Caco-2 (cell line): ENCODE measurements around the gene PMEPA1. TPM values are rescaled to one million over a fixed set of nuclear protein-coding genes. Genes with fewer than 3 reads are reported as not detected.

Source experiments
- BruUV-seq: library from RNA; stranded (reverse); fragments of 400-500 nt; replicated peaks from 2 replicates; lab custom pipeline; 2021; lab: Mats Ljungman, UMichigan
- CTCF ChIA-PET: fragments of 300-600 bp; sonication (Branson Sonifier 250); formaldehyde crosslinking; loops from one replicate; lab custom pipeline; 2022; ENCODE audit warnings: antibody characterized with exemption; lab: Charles Lee
- POLR2A ChIA-PET: fragments of 300-600 bp; sonication (Branson Sonifier 250); formaldehyde crosslinking; loops from one replicate; lab custom pipeline; 2022; ENCODE audit warnings: antibody characterized with exemption; lab: Charles Lee
- DNase-seq, 2 experiments: peaks; one replicate each; pipeline versions ENCODE4 v3.0.0 to v3.0.0-alpha.2; 2020 to 2022
- H3K27me3 ChIP-seq: replicated peaks from 2 replicates; pipeline ENCODE4 v1.6.0; 2011; ENCODE audit warnings: low read length; ENCODE audit not compliant: control insufficient read depth, insufficient read depth
- H3K36me3 ChIP-seq: 2 replicates; pipeline ENCODE4 v1.5.1; 2011; ENCODE audit warnings: low read length; ENCODE audit not compliant: control insufficient read depth, insufficient read depth
- H3K4me1 ChIP-seq: fragments of 250-450 bp; sonication (Bioruptor Pico); 2 replicates; pipeline ENCODE4 v1.5.1; 2020; ENCODE audit warnings: mild to moderate bottlenecking
- H3K4me3 ChIP-seq: 2 replicates; pipeline ENCODE4 v1.5.1; 2011; ENCODE audit warnings: low read depth, mild to moderate bottlenecking, control low read depth, low read length
- H3K9me3 ChIP-seq: fragments of 250-450 bp; sonication (Bioruptor Pico); 2 replicates; pipeline ENCODE4 v1.5.1; 2020; ENCODE audit warnings: mild to moderate bottlenecking, moderate library complexity
- H3K27ac Mint-ChIP-seq: one replicate; pipeline ENCODE4 v1.8.0; 2022; ENCODE audit warnings: mixed read lengths; ENCODE audit not compliant: unreplicated experiment
- H3K27me3 Mint-ChIP-seq: one replicate; pipeline ENCODE4 v1.8.0; 2022; ENCODE audit warnings: mixed read lengths; ENCODE audit not compliant: insufficient read depth, unreplicated experiment
- H3K36me3 Mint-ChIP-seq: one replicate; pipeline ENCODE4 v1.8.0; 2022; ENCODE audit warnings: mild to moderate bottlenecking, mixed read lengths; ENCODE audit not compliant: insufficient read depth, unreplicated experiment
- H3K4me1 Mint-ChIP-seq: one replicate; pipeline ENCODE4 v1.8.0; 2022; ENCODE audit warnings: low read depth, mixed read lengths; ENCODE audit not compliant: unreplicated experiment
- H3K4me3 Mint-ChIP-seq: one replicate; pipeline ENCODE4 v1.8.0; 2022; ENCODE audit warnings: mild to moderate bottlenecking, moderate library complexity, mixed read lengths; ENCODE audit not compliant: unreplicated experiment
- H3K9me3 Mint-ChIP-seq: one replicate; pipeline ENCODE4 v1.8.0; 2022; ENCODE audit warnings: mixed read lengths; ENCODE audit not compliant: unreplicated experiment
- CTCF ChIP-seq, 2 experiments: fragments of 200-600 bp in 1 of 2; IDR thresholded peaks; 1 replicate in 1 of 2; 2 replicates in 1 of 2; pipeline versions ENCODE4 v1.5.1 to v1.8.0; 2011 to 2022; ENCODE audit warnings: antibody characterized with exemption in 1 of 2, control low read depth in 1 of 2, inconsistent platforms in 1 of 2, low read depth in 1 of 2, low read length in 1 of 2, mild to moderate bottlenecking in 1 of 2, moderate library complexity in 1 of 2; ENCODE audit not compliant: insufficient read depth in 1 of 2, severe bottlenecking in 1 of 2, unreplicated experiment in 1 of 2
- intact Hi-C: fragments of 100-400 bp; cut with micrococcal nuclease; formaldehyde crosslinking; loops from one replicate; pipeline ENCODE4 v1.10.0; 2022; ENCODE audit not compliant: unreplicated experiment
- total RNA-seq: library from RNA; stranded (reverse); gene quantifications from 2 replicates; pipeline ENCODE4 v1.2.3, GENCODE V29; 2022

The PMEPA1 gene
- total RNA-seq, 1 experiment from 2014 or later = 3.3 TPM

- H3K9me3 ChIP-seq = no peaks in the 10 kb centered on the region
- TF ChIP-seq CTCF (IDR thresholded peaks at IDR 0.05; ENCODE audit: insufficient read depth in 1 of 2, low read depth in 1 of 2, low read length in 1 of 2, severe bottlenecking in 1 of 2, unreplicated experiment in 1 of 2) = no peak
- POLR2A ChIA-PET = no interaction called here
- Mint-ChIP-seq H3K27me3 (peaks cover 28% of the 10 kb centered on the region), H3K36me3 (no peaks in the 10 kb centered on the region), H3K4me1 (no peaks in the 10 kb centered on the region), H3K27ac (no peak overlapping the region), H3K9me3 (no peaks in the 10 kb centered on the region), H3K4me3 (no peak overlapping the region)
- H3K36me3 ChIP-seq = no peaks in the 10 kb centered on the region
- peak in 1 of 2 experiments; percentile 34 for DNase-seq
- no peaks in the 10 kb centered on the region for H3K4me1 ChIP-seq
- H3K4me3 ChIP-seq = no peak overlapping the region
- CTCF ChIA-PET = no interaction called here
- intact Hi-C loops = no loop called here
- BruUV-seq = no TSS peak
- no peaks in the 10 kb centered on the region; the same call in 1 of the 2 replicates for H3K27me3 ChIP-seq
Measured at GRCh38 chr20:57614490-57615444, 95.0 kb downstream of the PMEPA1 start.

- peaks cover 27% of the 10 kb centered on the region for H3K27me3 Mint-ChIP-seq
- H3K4me3 Mint-ChIP-seq = no peak overlapping the region
- no peak overlapping the region for H3K4me3 ChIP-seq
- no peaks in the 10 kb centered on the region; the same call in 1 of the 2 replicates for H3K27me3 ChIP-seq
- no peaks in the 10 kb centered on the region for H3K36me3 Mint-ChIP-seq
- H3K4me1 ChIP-seq = no peaks in the 10 kb centered on the region
- H3K27ac Mint-ChIP-seq = no peak overlapping the region
- intact Hi-C loops = no loop called here
- no peaks in the 10 kb centered on the region for H3K9me3 ChIP-seq
- CTCF ChIA-PET = interaction anchor here (0.8 kb wide), 1 partner anchor 9 kb away, joined by 3 read pairs; no protein-coding TSS in a partner anchor
- H3K4me1 Mint-ChIP-seq = no peaks in the 10 kb centered on the region
- DNase-seq = no peak
- no peak for TF ChIP-seq CTCF (IDR thresholded peaks at IDR 0.05; ENCODE audit: insufficient read depth in 1 of 2, low read depth in 1 of 2, low read length in 1 of 2, severe bottlenecking in 1 of 2, unreplicated experiment in 1 of 2)
- POLR2A ChIA-PET = no interaction called here
- no peaks in the 10 kb centered on the region for H3K9me3 Mint-ChIP-seq
- H3K36me3 ChIP-seq = no peaks in the 10 kb centered on the region
- BruUV-seq = no TSS peak
Measured at GRCh38 chr20:57613481-57613921, 96.3 kb downstream of the PMEPA1 start.

GRCh38 chr20:57612916-57613315 is 96.9 kb downstream of the PMEPA1 start:
- Histone ChIP-seq H3K4me1 (no peaks in the 10 kb centered on the region), H3K36me3 (no peaks in the 10 kb centered on the region), H3K27me3 (no peaks in the 10 kb centered on the region), H3K4me3 (no peak overlapping the region), H3K9me3 (no peaks in the 10 kb centered on the region)
- CTCF ChIA-PET = no interaction called here
- H3K4me3 Mint-ChIP-seq = no peak overlapping the region
- no peaks in the 10 kb centered on the region for H3K4me1 Mint-ChIP-seq
- no peaks in the 10 kb centered on the region for H3K9me3 Mint-ChIP-seq
- H3K36me3 Mint-ChIP-seq = no peaks in the 10 kb centered on the region
- BruUV-seq = no TSS peak
- intact Hi-C loops = no loop called here
- TF ChIP-seq CTCF (IDR thresholded peaks at IDR 0.05; ENCODE audit: insufficient read depth in 1 of 2, low read depth in 1 of 2, low read length in 1 of 2, severe bottlenecking in 1 of 2, unreplicated experiment in 1 of 2) = no peak
- POLR2A ChIA-PET = no interaction called here
- DNase-seq = no peak
- no peak overlapping the region for H3K27ac Mint-ChIP-seq
- peaks cover 28% of the 10 kb centered on the region for H3K27me3 Mint-ChIP-seq
